Trophoblast cell (in vitro differentiated cells and primary cell): Measurements from ENCODE around the gene IL22RA1.

ENCODE experiments used
- DNase-seq, 2 donors: peaks; one replicate each; pipeline ENCODE4 v3.0.0-alpha.2; 2016
- H2AFZ ChIP-seq: 2 replicates; pipeline ENCODE4 v1.6.1; 2013; ENCODE audit warnings: low read length, moderate library complexity, mild to moderate bottlenecking; ENCODE audit not compliant: insufficient read depth, poor library complexity
- H2AK5ac ChIP-seq: 2 replicates; pipeline ENCODE4 v1.6.1; 2013; ENCODE audit warnings: mild to moderate bottlenecking, low read length
- H2BK120ac ChIP-seq: 2 replicates; pipeline ENCODE4 v1.6.1; 2013; ENCODE audit warnings: low read length, mild to moderate bottlenecking, moderate library complexity; ENCODE audit not compliant: insufficient read depth, poor library complexity
- H2BK12ac ChIP-seq: 2 replicates; pipeline ENCODE4 v1.6.1; 2013; ENCODE audit warnings: mild to moderate bottlenecking, low read length, moderate library complexity
- H2BK5ac ChIP-seq: 2 replicates; pipeline ENCODE4 v1.6.1; 2013; ENCODE audit warnings: low read length, low read depth, moderate library complexity, mild to moderate bottlenecking; ENCODE audit not compliant: poor library complexity
- H3K14ac ChIP-seq: 2 replicates; pipeline ENCODE4 v1.6.1; 2013; ENCODE audit warnings: mild to moderate bottlenecking, low read length
- H3K18ac ChIP-seq: 2 replicates; pipeline ENCODE4 v1.6.1; 2013; ENCODE audit warnings: mild to moderate bottlenecking, low read length
- H3K23ac ChIP-seq: 2 replicates; pipeline ENCODE4 v1.6.1; 2013; ENCODE audit warnings: low read length
- H3K27ac ChIP-seq: 2 replicates; pipeline ENCODE4 v1.5.1; 2013; ENCODE audit warnings: low read depth, mild to moderate bottlenecking, inconsistent platforms, low read length, moderate library complexity
- H3K27me3 ChIP-seq: 2 replicates; pipeline ENCODE4 v1.6.1; 2013; ENCODE audit warnings: inconsistent platforms, mild to moderate bottlenecking, low read length, moderate library complexity; ENCODE audit not compliant: insufficient read depth
- H3K36me3 ChIP-seq, 2 experiments: 1 replicate in 1 of 2; 2 replicates in 1 of 2; pipeline ENCODE4 v1.6.1; 2013; ENCODE audit warnings: low read length in 2 of 2, mild to moderate bottlenecking in 2 of 2, moderate library complexity in 1 of 2; ENCODE audit not compliant: insufficient read depth in 2 of 2, control insufficient read depth in 1 of 2
- H3K4ac ChIP-seq: 2 replicates; pipeline ENCODE4 v1.6.1; 2013; ENCODE audit warnings: low read depth, mild to moderate bottlenecking, low read length, moderate library complexity
- H3K4me1 ChIP-seq, 2 experiments: 1 replicate in 1 of 2; 2 replicates in 1 of 2; pipeline ENCODE4 v1.6.1; 2013; ENCODE audit warnings: low read length in 2 of 2, mild to moderate bottlenecking in 2 of 2, moderate library complexity in 1 of 2; ENCODE audit not compliant: insufficient read depth in 2 of 2, control insufficient read depth in 1 of 2
- H3K4me2 ChIP-seq: 2 replicates; pipeline ENCODE4 v1.6.1; 2013; ENCODE audit warnings: inconsistent platforms, mild to moderate bottlenecking, low read length, moderate library complexity
- H3K4me3 ChIP-seq: 2 replicates; pipeline ENCODE4 v1.5.1; 2013; ENCODE audit warnings: mild to moderate bottlenecking, low read depth, low read length, inconsistent platforms
- H3K79me1 ChIP-seq: one replicate; pipeline ENCODE4 v1.6.1; 2013; ENCODE audit warnings: low read length
- H3K79me2 ChIP-seq: 2 replicates; pipeline ENCODE4 v1.6.1; 2013; ENCODE audit warnings: low read length, mild to moderate bottlenecking; ENCODE audit not compliant: control insufficient read depth, insufficient read depth, poor library complexity
- H3K9ac ChIP-seq: 2 replicates; pipeline ENCODE4 v1.6.1; 2013; ENCODE audit warnings: mild to moderate bottlenecking, low read length
- H3K9me3 ChIP-seq: 2 replicates; pipeline ENCODE4 v1.6.1; 2013; ENCODE audit warnings: low read depth, mild to moderate bottlenecking, control low read depth, inconsistent platforms, low read length; ENCODE audit not compliant: insufficient read depth
- H4K12ac ChIP-seq: 2 replicates; pipeline ENCODE4 v1.6.1; 2013; ENCODE audit warnings: low read depth, mild to moderate bottlenecking, low read length, moderate library complexity
- H4K8ac ChIP-seq: 2 replicates; pipeline ENCODE4 v1.6.1; 2013; ENCODE audit warnings: low read depth, mild to moderate bottlenecking, low read length, moderate library complexity
- H4K91ac ChIP-seq: one replicate; pipeline ENCODE4 v1.6.1; 2013; ENCODE audit warnings: low read depth, mild to moderate bottlenecking, low read length, moderate library complexity
- WGBS: extraction: QIAGEN DNeasy Blood & Tissue Kit; methylation state at CpG from one replicate; pipeline ENCODE4 v1.1.7; 2013; ENCODE audit warnings: missing lambda C conversion rate; ENCODE audit not compliant: insufficient read length, insufficient coverage; ENCODE audit errors: extremely low coverage; 5-methylcytosine and 5-hydroxymethylcytosine counted together

IL22RA1 gene

GRCh38 chr1:24095140-24095859 lies 47.6 kb downstream of the IL22RA1 start:
- no CpG with 5 or more reads among the region's 14 CpGs for WGBS
- Histone ChIP-seq H2BK12ac (no peak overlapping the region), H4K12ac (no peak overlapping the region), H3K4me3 (no peak overlapping the region), H3K9ac (no peak overlapping the region), H3K9me3 (peaks cover 2% of the 10 kb centered on the region), H3K4me1 (no peaks in the 10 kb centered on the region), H4K91ac (no peak overlapping the region), H3K79me2 (no peaks in the 10 kb centered on the region), H3K79me1 (no peaks in the 10 kb centered on the region), H2BK120ac (no peak overlapping the region), H3K14ac (no peak overlapping the region), H3K4ac (no peak overlapping the region), H3K27me3 (no peaks in the 10 kb centered on the region), H2AK5ac (no peak overlapping the region), H3K4me2 (no peak overlapping the region), H3K23ac (no peak overlapping the region), H2AFZ (no peak overlapping the region), H3K18ac (no peak overlapping the region), H3K27ac (no peak overlapping the region), H4K8ac (no peak overlapping the region), H3K36me3 (no peaks in the 10 kb centered on the region), H2BK5ac (no peak overlapping the region)
- DNase-seq: no peak

GRCh38 chr1:24094554-24094953 lies 48.4 kb downstream of the IL22RA1 start:
- Histone ChIP-seq H3K36me3 (no peaks in the 10 kb centered on the region), H2BK12ac (no peak overlapping the region), H2BK120ac (no peak overlapping the region), H3K27me3 (no peaks in the 10 kb centered on the region), H3K4me3 (no peak overlapping the region), H4K8ac (no peak overlapping the region), H3K4ac (no peak overlapping the region), H3K14ac (no peak overlapping the region), H4K91ac (no peak overlapping the region), H3K4me2 (no peak overlapping the region), H3K79me2 (no peaks in the 10 kb centered on the region), H3K4me1 (no peaks in the 10 kb centered on the region), H2AFZ (no peak overlapping the region), H2BK5ac (no peak overlapping the region), H3K27ac (no peak overlapping the region), H4K12ac (no peak overlapping the region), H3K9ac (no peak overlapping the region), H3K23ac (no peak overlapping the region), H3K18ac (no peak overlapping the region), H3K9me3 (peaks cover 2% of the 10 kb centered on the region), H3K79me1 (no peaks in the 10 kb centered on the region), H2AK5ac (no peak overlapping the region)
- DNase-seq: no peak
- no CpG with 5 or more reads among the region's 5 CpGs for WGBS

GRCh38 chr1:24093732-24094131 lies 49.2 kb downstream of the IL22RA1 start:
- no peaks in the 10 kb centered on the region for H3K79me2 ChIP-seq
- H2BK120ac ChIP-seq: no peak overlapping the region
- no peaks in the 10 kb centered on the region for H3K36me3 ChIP-seq
- H3K4me1 ChIP-seq: no peaks in the 10 kb centered on the region
- H3K27me3 ChIP-seq: no peaks in the 10 kb centered on the region
- H4K91ac ChIP-seq: no peak overlapping the region
- peaks cover 2% of the 10 kb centered on the region for H3K9me3 ChIP-seq
- H2AK5ac ChIP-seq: no peak overlapping the region
- H3K23ac ChIP-seq: no peak overlapping the region
- no peaks in the 10 kb centered on the region for H3K79me1 ChIP-seq
- no peak for DNase-seq
- H3K4me2 ChIP-seq: no peak overlapping the region
- no peak overlapping the region for H3K27ac ChIP-seq
- no CpG with 5 or more reads among the region's 9 CpGs for WGBS
- no peak overlapping the region for H2AFZ ChIP-seq
- H2BK12ac ChIP-seq: no peak overlapping the region
- no peak overlapping the region for H3K18ac ChIP-seq
- no peak overlapping the region for H3K9ac ChIP-seq
- H2BK5ac ChIP-seq: no peak overlapping the region
- no peak overlapping the region for H3K4ac ChIP-seq
- H4K12ac ChIP-seq: no peak overlapping the region
- no peak overlapping the region for H4K8ac ChIP-seq
- H3K4me3 ChIP-seq: no peak overlapping the region
- H3K14ac ChIP-seq: no peak overlapping the region

- Histone ChIP-seq H3K79me1 (no peaks in the 10 kb centered on the region), H2AK5ac (no peak overlapping the region), H2AFZ (no peak overlapping the region), H3K4me2 (no peak overlapping the region), H3K14ac (no peak overlapping the region), H4K8ac (no peak overlapping the region), H3K9me3 (peaks cover 2% of the 10 kb centered on the region), H3K9ac (no peak overlapping the region), H3K27ac (no peak overlapping the region), H4K91ac (no peak overlapping the region), H2BK120ac (no peak overlapping the region), H2BK12ac (no peak overlapping the region), H3K4me3 (no peak overlapping the region), H3K36me3 (no peaks in the 10 kb centered on the region), H3K4me1 (no peaks in the 10 kb centered on the region), H3K23ac (no peak overlapping the region), H2BK5ac (no peak overlapping the region), H3K27me3 (no peaks in the 10 kb centered on the region), H3K18ac (no peak overlapping the region), H3K79me2 (no peaks in the 10 kb centered on the region), H4K12ac (no peak overlapping the region), H3K4ac (no peak overlapping the region)
- DNase-seq: no peak
- no CpG with 5 or more reads among the region's 9 CpGs for WGBS
Measured at GRCh38 chr1:24092979-24093378, 50.0 kb downstream of the IL22RA1 start.
